ENCODE results near the gene CSTF1. TPM values are rescaled to one million over a fixed set of nuclear protein-coding genes. Genes with fewer than 3 reads are reported as not detected.

CSTF1 gene
- total and polyA plus RNA-seq, 2 of the 8 experiments (the other 6 are each of a cell fraction or from before 2014, with no cell fraction given), result 59.4 to 83.5 TPM

GRCh38 chr20:56423211-56423610 lies 30.8 kb downstream of the CSTF1 start (continued):
- TF ChIP-seq RFX5 (IDR thresholded peaks at IDR 0.05; ENCODE audit: borderline replicate concordance, low read depth, low read length), result no peak
- no peak for TF ChIP-seq POLR2AphosphoS5 (IDR thresholded peaks at IDR 0.05; ENCODE audit: low read depth, low read length)
- TF ChIP-seq CREB1 (IDR thresholded peaks at IDR 0.05), result no peak
- TF ChIP-seq EZH2 (IDR thresholded peaks at IDR 0.05; ENCODE audit: low read depth, low read length, severe bottlenecking), result no peak
- no peak for TF ChIP-seq CEBPB (IDR thresholded peaks at IDR 0.05; ENCODE audit: low read depth, low read length)
- TF ChIP-seq HDAC6 (IDR thresholded peaks at IDR 0.05; ENCODE audit: low read depth, low read length), result no peak
- TF ChIP-seq CHD2 (IDR thresholded peaks at IDR 0.05; ENCODE audit: low read length), result no peak
- TF ChIP-seq TEAD4 (IDR thresholded peaks at IDR 0.05; ENCODE audit: low read depth, low read length), result no peak
